Measurements from ENCODE around the gene HSFX4.
"Not testable (repeated sequence)": the region's sequence is repeated elsewhere in the genome, so short reads cannot be mapped to it uniquely, and the experiment has no call there.

HSFX4 gene

DNA sequence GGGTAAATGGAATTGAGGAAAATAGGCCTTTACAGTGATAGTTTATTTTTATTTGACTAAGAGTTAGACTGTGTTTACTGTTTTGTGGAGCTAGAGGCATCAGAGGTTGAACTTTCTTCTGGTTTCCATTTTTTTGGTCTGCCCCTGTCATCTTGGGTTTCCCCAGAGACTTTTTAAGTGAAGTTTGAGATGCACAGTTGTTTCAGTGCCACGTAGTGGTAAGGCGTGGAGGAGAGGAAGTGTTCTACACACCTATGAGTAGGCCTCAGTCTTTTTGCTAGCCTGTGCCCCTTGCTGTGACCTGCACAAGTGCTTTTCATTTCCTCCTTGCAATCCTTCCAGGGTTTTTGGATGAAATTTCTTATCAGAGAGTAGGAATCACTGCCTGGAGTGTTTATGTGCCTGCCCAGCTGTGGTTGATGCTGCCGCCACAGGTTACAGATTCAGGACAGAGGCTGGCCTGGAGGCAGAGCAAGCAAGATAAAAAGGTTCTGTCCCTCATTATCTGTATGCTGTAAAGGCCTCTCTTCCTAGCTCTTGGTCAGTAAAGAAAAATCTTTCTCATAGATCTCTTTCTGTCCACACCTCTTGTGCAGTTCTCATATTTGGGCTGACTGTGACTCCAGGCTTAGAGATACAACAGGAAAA, 12.5 kb upstream of the HSFX4 start:
- peaks cover 0 to 7% (median 0%) of the 10 kb centered on the region in 5 donors for H3K4me1 ChIP-seq (ENCODE audit: control insufficient read depth in 5 of 5, insufficient read depth in 5 of 5, low read length in 5 of 5)
- no peak overlapping the region for H3K4me3 ChIP-seq (ENCODE audit: low read depth in 1 of 5, low read length in 5 of 5)
- H3K27ac ChIP-seq (ENCODE audit: low read depth, low read length): no peak overlapping the region
- no peak overlapping the region for H3K9ac ChIP-seq (ENCODE audit: low read length in 5 of 5)
- no peaks in the 10 kb centered on the region for H3K36me3 ChIP-seq (ENCODE audit: control insufficient read depth in 5 of 5, insufficient read depth in 5 of 5, low read length in 5 of 5)
- H3K9me3 ChIP-seq (ENCODE audit: control insufficient read depth in 5 of 5, low read length in 5 of 5): peaks cover 0 to 4% (median 0%) of the 10 kb centered on the region in 5 donors
- no peaks in the 10 kb centered on the region for H3K27me3 ChIP-seq (ENCODE audit: control insufficient read depth in 5 of 5, insufficient read depth in 4 of 5, low read length in 5 of 5)

DNA sequence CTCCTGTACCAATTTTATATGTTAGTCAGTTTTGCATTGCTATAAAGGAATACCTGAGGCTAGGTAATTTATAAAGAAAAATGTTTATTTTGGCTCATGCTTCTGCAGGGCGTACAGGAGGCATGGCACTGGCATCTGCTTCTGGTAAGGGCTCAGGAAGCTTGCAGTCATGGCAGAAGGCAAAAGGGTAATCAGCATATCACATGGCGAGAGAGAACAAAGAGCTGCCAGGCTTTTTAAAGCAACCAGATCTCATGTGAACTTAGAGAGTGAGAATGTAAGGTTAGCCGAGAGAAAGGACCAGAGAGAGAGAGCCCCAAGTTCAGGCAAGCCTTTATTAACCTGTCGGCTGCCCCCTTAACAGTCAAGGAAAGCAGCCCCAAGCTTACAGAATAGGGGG, 5.5 kb upstream of the HSFX4 start:
- not testable (repeated sequence) for H3K4me1 ChIP-seq (ENCODE audit: control insufficient read depth in 5 of 5, insufficient read depth in 5 of 5, low read length in 5 of 5); H3K36me3 ChIP-seq (ENCODE audit: control insufficient read depth in 5 of 5, insufficient read depth in 5 of 5, low read length in 5 of 5); H3K9me3 ChIP-seq (ENCODE audit: control insufficient read depth in 5 of 5, low read length in 5 of 5); H3K9ac ChIP-seq (ENCODE audit: low read length in 5 of 5); H3K27ac ChIP-seq (ENCODE audit: low read depth, low read length); H3K4me3 ChIP-seq (ENCODE audit: low read depth in 1 of 5, low read length in 5 of 5); H3K27me3 ChIP-seq (ENCODE audit: control insufficient read depth in 5 of 5, insufficient read depth in 4 of 5, low read length in 5 of 5)

DNA sequence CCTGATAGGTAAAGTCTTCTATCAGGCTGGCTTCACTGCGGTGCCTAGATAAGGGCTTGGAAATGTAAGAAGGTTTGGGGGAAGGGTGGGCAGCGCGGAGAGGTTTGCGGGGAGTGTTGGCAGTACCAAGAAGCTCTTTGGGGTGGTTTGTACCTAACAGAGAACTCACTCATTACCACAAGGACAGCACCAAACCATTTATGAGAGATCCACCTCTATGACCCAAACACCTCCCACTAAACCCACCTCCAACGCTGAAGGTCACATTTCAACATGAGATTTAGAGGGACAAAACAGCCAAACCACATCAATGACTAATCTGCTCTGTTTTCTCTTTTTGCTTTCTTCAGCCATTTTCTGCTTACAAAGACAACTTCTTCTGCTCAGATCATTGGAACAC, 4.9 kb upstream of the HSFX4 start:
- H3K9me3 ChIP-seq (ENCODE audit: control insufficient read depth in 5 of 5, low read length in 5 of 5); H3K9ac ChIP-seq (ENCODE audit: low read length in 5 of 5); H3K36me3 ChIP-seq (ENCODE audit: control insufficient read depth in 5 of 5, insufficient read depth in 5 of 5, low read length in 5 of 5); H3K4me1 ChIP-seq (ENCODE audit: control insufficient read depth in 5 of 5, insufficient read depth in 5 of 5, low read length in 5 of 5); H3K4me3 ChIP-seq (ENCODE audit: low read depth in 1 of 5, low read length in 5 of 5); H3K27me3 ChIP-seq (ENCODE audit: control insufficient read depth in 5 of 5, insufficient read depth in 4 of 5, low read length in 5 of 5); H3K27ac ChIP-seq (ENCODE audit: low read depth, low read length): not testable (repeated sequence)

DNA sequence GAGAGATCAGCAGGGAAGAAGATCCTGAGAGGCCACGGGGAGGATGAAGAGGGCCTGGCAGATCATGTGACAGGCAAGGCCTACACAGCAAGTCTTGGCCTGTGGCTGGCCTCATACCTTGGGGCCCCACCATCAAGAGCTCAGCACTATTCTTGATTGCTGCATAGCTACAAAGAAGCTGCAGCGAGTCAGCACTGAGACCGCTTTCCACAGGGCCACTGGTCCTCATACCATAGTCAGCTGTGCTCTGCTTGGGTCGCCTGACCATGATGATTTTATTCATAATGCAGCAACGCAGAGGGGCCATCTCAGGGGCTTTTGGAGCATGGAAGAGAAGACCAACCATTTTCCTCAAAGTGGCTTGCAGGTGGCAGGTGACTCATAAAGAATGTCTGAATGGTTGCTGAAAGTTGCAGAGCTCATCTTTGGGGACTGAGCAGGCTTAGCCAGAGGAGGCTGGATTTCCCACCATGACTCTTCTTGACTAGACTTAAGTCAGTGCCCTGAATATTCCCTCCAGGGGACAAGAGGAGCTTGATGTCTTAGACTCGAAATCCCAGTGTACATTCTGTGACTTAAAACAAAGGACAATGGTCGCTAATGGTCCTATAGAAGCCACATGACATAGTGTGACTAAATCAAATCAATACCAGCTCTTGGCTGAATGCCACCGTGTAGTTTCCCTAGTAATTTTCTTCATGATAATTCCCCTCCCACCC, 2.0 kb upstream of the HSFX4 start:
- not testable (repeated sequence) for H3K36me3 ChIP-seq (ENCODE audit: control insufficient read depth in 5 of 5, insufficient read depth in 5 of 5, low read length in 5 of 5); H3K4me3 ChIP-seq (ENCODE audit: low read depth in 1 of 5, low read length in 5 of 5); H3K4me1 ChIP-seq (ENCODE audit: control insufficient read depth in 5 of 5, insufficient read depth in 5 of 5, low read length in 5 of 5); H3K9ac ChIP-seq (ENCODE audit: low read length in 5 of 5); H3K9me3 ChIP-seq (ENCODE audit: control insufficient read depth in 5 of 5, low read length in 5 of 5); H3K27me3 ChIP-seq (ENCODE audit: control insufficient read depth in 5 of 5, insufficient read depth in 4 of 5, low read length in 5 of 5); H3K27ac ChIP-seq (ENCODE audit: low read depth, low read length)

DNA sequence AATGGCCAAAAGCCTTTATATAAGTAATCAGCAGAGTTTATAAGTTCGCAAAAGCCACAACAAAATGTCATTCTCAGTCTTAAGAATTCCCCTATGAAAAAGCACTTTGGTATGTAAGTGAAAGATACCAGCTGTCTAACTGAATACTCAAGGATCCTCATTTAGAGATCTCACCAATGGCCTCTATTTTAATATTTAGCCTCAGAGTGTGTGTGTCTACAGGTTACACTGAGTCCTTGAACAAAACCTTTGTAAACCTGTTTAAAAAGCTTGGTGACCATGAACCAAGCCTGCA, 1.5 kb upstream of the HSFX4 start:
- not testable (repeated sequence) for H3K4me1 ChIP-seq (ENCODE audit: control insufficient read depth in 5 of 5, insufficient read depth in 5 of 5, low read length in 5 of 5); H3K27ac ChIP-seq (ENCODE audit: low read depth, low read length); H3K9me3 ChIP-seq (ENCODE audit: control insufficient read depth in 5 of 5, low read length in 5 of 5); H3K36me3 ChIP-seq (ENCODE audit: control insufficient read depth in 5 of 5, insufficient read depth in 5 of 5, low read length in 5 of 5); H3K4me3 ChIP-seq (ENCODE audit: low read depth in 1 of 5, low read length in 5 of 5); H3K9ac ChIP-seq (ENCODE audit: low read length in 5 of 5); H3K27me3 ChIP-seq (ENCODE audit: control insufficient read depth in 5 of 5, insufficient read depth in 4 of 5, low read length in 5 of 5)

DNA sequence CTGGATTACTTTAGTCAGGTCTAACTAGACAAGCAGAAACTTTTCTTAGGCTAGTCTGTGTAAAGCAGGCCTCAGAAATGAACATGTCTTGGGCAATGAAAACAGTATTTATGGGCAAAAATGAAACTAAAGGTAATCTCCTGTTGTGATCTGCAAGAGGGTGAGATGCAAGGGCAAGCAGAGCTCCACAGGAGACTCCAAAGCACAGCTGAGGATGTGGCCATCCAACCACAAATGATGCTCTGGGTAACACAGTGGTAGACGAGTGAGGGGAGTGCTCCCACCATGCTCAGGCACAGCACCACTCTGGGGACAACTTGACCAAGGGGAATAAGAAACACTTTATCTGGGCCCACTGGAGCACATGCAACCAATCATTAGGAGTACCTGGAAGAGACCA, 738 bp upstream of the HSFX4 start:
- H3K27ac ChIP-seq (ENCODE audit: low read depth, low read length); H3K9ac ChIP-seq (ENCODE audit: low read length in 5 of 5); H3K36me3 ChIP-seq (ENCODE audit: control insufficient read depth in 5 of 5, insufficient read depth in 5 of 5, low read length in 5 of 5); H3K9me3 ChIP-seq (ENCODE audit: control insufficient read depth in 5 of 5, low read length in 5 of 5); H3K4me1 ChIP-seq (ENCODE audit: control insufficient read depth in 5 of 5, insufficient read depth in 5 of 5, low read length in 5 of 5); H3K27me3 ChIP-seq (ENCODE audit: control insufficient read depth in 5 of 5, insufficient read depth in 4 of 5, low read length in 5 of 5); H3K4me3 ChIP-seq (ENCODE audit: low read depth in 1 of 5, low read length in 5 of 5): not testable (repeated sequence)

DNA sequence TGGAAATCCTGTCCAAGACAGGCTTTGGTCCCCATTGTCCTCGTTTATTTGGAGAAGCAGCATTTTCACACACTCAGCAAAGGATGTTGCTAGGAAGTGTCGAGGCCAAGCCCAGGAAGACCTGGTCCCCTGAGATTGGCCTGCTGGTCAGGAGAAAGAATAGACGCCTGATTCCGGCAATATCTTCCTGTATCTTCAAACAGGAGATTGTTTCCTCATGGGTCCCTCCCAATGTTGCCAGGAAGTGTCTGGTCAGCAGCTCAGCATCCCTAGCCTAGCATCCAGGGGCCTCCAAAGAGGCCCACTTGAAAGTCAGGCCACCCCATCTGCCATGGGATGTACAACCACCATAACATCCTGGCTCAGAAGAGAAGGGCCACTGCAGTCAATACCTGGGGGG, 2.0 kb downstream of the HSFX4 start:
- H3K4me3 ChIP-seq (ENCODE audit: low read depth in 1 of 5, low read length in 5 of 5); H3K4me1 ChIP-seq (ENCODE audit: control insufficient read depth in 5 of 5, insufficient read depth in 5 of 5, low read length in 5 of 5); H3K27me3 ChIP-seq (ENCODE audit: control insufficient read depth in 5 of 5, insufficient read depth in 4 of 5, low read length in 5 of 5); H3K9ac ChIP-seq (ENCODE audit: low read length in 5 of 5); H3K27ac ChIP-seq (ENCODE audit: low read depth, low read length); H3K9me3 ChIP-seq (ENCODE audit: control insufficient read depth in 5 of 5, low read length in 5 of 5): not testable (repeated sequence)
- peaks cover 0 to 14% (median 8%) of the 10 kb centered on the region in 5 donors for H3K36me3 ChIP-seq (ENCODE audit: control insufficient read depth in 5 of 5, insufficient read depth in 5 of 5, low read length in 5 of 5)

DNA sequence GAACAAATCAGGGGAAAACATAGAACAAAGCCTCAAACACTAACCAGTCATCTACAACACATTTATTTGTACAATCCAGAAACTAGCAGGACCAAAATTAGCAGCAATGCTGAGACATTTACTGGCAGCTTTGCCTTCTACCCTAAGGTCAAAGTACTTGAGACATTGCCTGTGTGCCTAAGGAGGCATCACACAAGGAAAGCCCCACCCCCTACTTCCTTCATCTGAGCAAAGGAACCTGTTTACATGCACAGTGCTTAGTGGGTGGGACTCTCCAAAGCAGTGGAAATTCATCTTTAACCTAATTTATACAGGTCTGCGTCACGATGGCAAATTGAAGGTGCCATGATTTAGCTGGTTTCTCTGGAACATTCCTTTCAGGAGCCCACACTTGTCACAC, 2.8 kb downstream of the HSFX4 start:
- H3K4me3 ChIP-seq (ENCODE audit: low read depth in 1 of 5, low read length in 5 of 5); H3K27ac ChIP-seq (ENCODE audit: low read depth, low read length); H3K9ac ChIP-seq (ENCODE audit: low read length in 5 of 5); H3K27me3 ChIP-seq (ENCODE audit: control insufficient read depth in 5 of 5, insufficient read depth in 4 of 5, low read length in 5 of 5); H3K9me3 ChIP-seq (ENCODE audit: control insufficient read depth in 5 of 5, low read length in 5 of 5); H3K4me1 ChIP-seq (ENCODE audit: control insufficient read depth in 5 of 5, insufficient read depth in 5 of 5, low read length in 5 of 5): not testable (repeated sequence)
- H3K36me3 ChIP-seq (ENCODE audit: control insufficient read depth in 5 of 5, insufficient read depth in 5 of 5, low read length in 5 of 5): peaks cover 0 to 14% (median 8%) of the 10 kb centered on the region in 5 donors

DNA sequence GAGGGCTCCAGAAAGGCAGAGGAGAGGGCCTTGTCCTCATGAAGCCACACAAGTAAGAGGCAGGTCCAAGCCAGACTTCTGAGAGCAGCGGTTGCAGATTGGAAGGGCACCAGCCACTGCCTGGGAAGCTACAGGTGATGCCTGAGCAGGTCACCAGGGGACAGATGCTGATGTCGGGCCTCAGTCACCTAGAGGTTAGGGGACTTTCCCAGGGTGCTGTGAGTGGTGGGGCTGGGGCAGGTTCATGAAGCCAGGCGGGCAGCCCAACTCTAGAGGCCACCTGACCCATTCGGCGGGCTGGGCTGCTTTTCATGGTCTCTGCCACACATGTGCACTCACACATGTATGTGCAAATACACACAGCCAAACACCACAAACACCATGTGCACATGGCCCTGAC, 3.6 kb downstream of the HSFX4 start:
- not testable (repeated sequence) for H3K4me1 ChIP-seq (ENCODE audit: control insufficient read depth in 5 of 5, insufficient read depth in 5 of 5, low read length in 5 of 5); H3K9me3 ChIP-seq (ENCODE audit: control insufficient read depth in 5 of 5, low read length in 5 of 5); H3K27me3 ChIP-seq (ENCODE audit: control insufficient read depth in 5 of 5, insufficient read depth in 4 of 5, low read length in 5 of 5)

DNA sequence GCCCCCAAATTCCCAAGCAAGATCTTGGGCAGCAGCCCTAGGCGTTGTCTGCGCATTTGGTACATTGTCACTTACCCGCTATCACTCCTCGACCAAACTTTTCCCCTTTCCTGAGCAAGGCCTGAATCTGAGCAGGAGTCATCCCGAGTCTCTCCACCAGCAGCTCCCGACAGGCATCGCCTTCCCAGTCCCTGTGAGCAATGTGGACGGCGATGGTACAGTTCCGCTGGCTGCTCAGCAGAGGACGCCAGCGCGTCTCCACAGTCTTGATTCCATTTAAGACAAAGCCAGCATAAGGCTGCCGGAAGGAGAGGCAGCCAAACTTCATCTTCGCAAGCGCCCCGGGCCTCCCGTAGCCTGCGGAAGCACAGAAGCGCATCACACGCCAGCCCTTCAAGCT, 4.2 kb downstream of the HSFX4 start:
- not testable (repeated sequence) for H3K9ac ChIP-seq (ENCODE audit: low read length in 5 of 5); H3K27ac ChIP-seq (ENCODE audit: low read depth, low read length); H3K27me3 ChIP-seq (ENCODE audit: control insufficient read depth in 5 of 5, insufficient read depth in 4 of 5, low read length in 5 of 5); H3K9me3 ChIP-seq (ENCODE audit: control insufficient read depth in 5 of 5, low read length in 5 of 5); H3K4me3 ChIP-seq (ENCODE audit: low read depth in 1 of 5, low read length in 5 of 5); H3K4me1 ChIP-seq (ENCODE audit: control insufficient read depth in 5 of 5, insufficient read depth in 5 of 5, low read length in 5 of 5)
- H3K36me3 ChIP-seq (ENCODE audit: control insufficient read depth in 5 of 5, insufficient read depth in 5 of 5, low read length in 5 of 5): peaks cover 0 to 14% (median 8%) of the 10 kb centered on the region in 5 donors

More for the DNA sequence above, 3.6 kb downstream of the HSFX4 start:
- H3K9ac ChIP-seq (ENCODE audit: low read length in 5 of 5); H3K4me3 ChIP-seq (ENCODE audit: low read depth in 1 of 5, low read length in 5 of 5); H3K27ac ChIP-seq (ENCODE audit: low read depth, low read length): not testable (repeated sequence)
- peaks cover 0 to 14% (median 8%) of the 10 kb centered on the region in 5 donors for H3K36me3 ChIP-seq (ENCODE audit: control insufficient read depth in 5 of 5, insufficient read depth in 5 of 5, low read length in 5 of 5)
